Trophoblast cell (in vitro differentiated cells and primary cell): ENCODE data around the gene FAM118B.

ENCODE experiments used
- DNase-seq, 2 donors: peaks; one replicate each; pipeline ENCODE4 v3.0.0-alpha.2; 2016
- H2AFZ ChIP-seq: 2 replicates; pipeline ENCODE4 v1.6.1; 2013; ENCODE audit warnings: low read length, moderate library complexity, mild to moderate bottlenecking; ENCODE audit not compliant: insufficient read depth, poor library complexity
- H2AK5ac ChIP-seq: 2 replicates; pipeline ENCODE4 v1.6.1; 2013; ENCODE audit warnings: mild to moderate bottlenecking, low read length
- H2BK120ac ChIP-seq: 2 replicates; pipeline ENCODE4 v1.6.1; 2013; ENCODE audit warnings: low read length, mild to moderate bottlenecking, moderate library complexity; ENCODE audit not compliant: insufficient read depth, poor library complexity
- H2BK12ac ChIP-seq: 2 replicates; pipeline ENCODE4 v1.6.1; 2013; ENCODE audit warnings: mild to moderate bottlenecking, low read length, moderate library complexity
- H2BK5ac ChIP-seq: 2 replicates; pipeline ENCODE4 v1.6.1; 2013; ENCODE audit warnings: low read length, low read depth, moderate library complexity, mild to moderate bottlenecking; ENCODE audit not compliant: poor library complexity
- H3K14ac ChIP-seq: 2 replicates; pipeline ENCODE4 v1.6.1; 2013; ENCODE audit warnings: mild to moderate bottlenecking, low read length
- H3K18ac ChIP-seq: 2 replicates; pipeline ENCODE4 v1.6.1; 2013; ENCODE audit warnings: mild to moderate bottlenecking, low read length
- H3K23ac ChIP-seq: 2 replicates; pipeline ENCODE4 v1.6.1; 2013; ENCODE audit warnings: low read length
- H3K27ac ChIP-seq: 2 replicates; pipeline ENCODE4 v1.5.1; 2013; ENCODE audit warnings: low read depth, mild to moderate bottlenecking, inconsistent platforms, low read length, moderate library complexity
- H3K27me3 ChIP-seq: 2 replicates; pipeline ENCODE4 v1.6.1; 2013; ENCODE audit warnings: inconsistent platforms, mild to moderate bottlenecking, low read length, moderate library complexity; ENCODE audit not compliant: insufficient read depth
- H3K36me3 ChIP-seq, 2 experiments: 1 replicate in 1 of 2; 2 replicates in 1 of 2; pipeline ENCODE4 v1.6.1; 2013; ENCODE audit warnings: low read length in 2 of 2, mild to moderate bottlenecking in 2 of 2, moderate library complexity in 1 of 2; ENCODE audit not compliant: insufficient read depth in 2 of 2, control insufficient read depth in 1 of 2
- H3K4ac ChIP-seq: 2 replicates; pipeline ENCODE4 v1.6.1; 2013; ENCODE audit warnings: low read depth, mild to moderate bottlenecking, low read length, moderate library complexity
- H3K4me1 ChIP-seq, 2 experiments: 1 replicate in 1 of 2; 2 replicates in 1 of 2; pipeline ENCODE4 v1.6.1; 2013; ENCODE audit warnings: low read length in 2 of 2, mild to moderate bottlenecking in 2 of 2, moderate library complexity in 1 of 2; ENCODE audit not compliant: insufficient read depth in 2 of 2, control insufficient read depth in 1 of 2
- H3K4me2 ChIP-seq: 2 replicates; pipeline ENCODE4 v1.6.1; 2013; ENCODE audit warnings: inconsistent platforms, mild to moderate bottlenecking, low read length, moderate library complexity
- H3K4me3 ChIP-seq: 2 replicates; pipeline ENCODE4 v1.5.1; 2013; ENCODE audit warnings: mild to moderate bottlenecking, low read depth, low read length, inconsistent platforms
- H3K79me1 ChIP-seq: one replicate; pipeline ENCODE4 v1.6.1; 2013; ENCODE audit warnings: low read length
- H3K79me2 ChIP-seq: 2 replicates; pipeline ENCODE4 v1.6.1; 2013; ENCODE audit warnings: low read length, mild to moderate bottlenecking; ENCODE audit not compliant: control insufficient read depth, insufficient read depth, poor library complexity
- H3K9ac ChIP-seq: 2 replicates; pipeline ENCODE4 v1.6.1; 2013; ENCODE audit warnings: mild to moderate bottlenecking, low read length
- H3K9me3 ChIP-seq: 2 replicates; pipeline ENCODE4 v1.6.1; 2013; ENCODE audit warnings: low read depth, mild to moderate bottlenecking, control low read depth, inconsistent platforms, low read length; ENCODE audit not compliant: insufficient read depth
- H4K12ac ChIP-seq: 2 replicates; pipeline ENCODE4 v1.6.1; 2013; ENCODE audit warnings: low read depth, mild to moderate bottlenecking, low read length, moderate library complexity
- H4K8ac ChIP-seq: 2 replicates; pipeline ENCODE4 v1.6.1; 2013; ENCODE audit warnings: low read depth, mild to moderate bottlenecking, low read length, moderate library complexity
- H4K91ac ChIP-seq: one replicate; pipeline ENCODE4 v1.6.1; 2013; ENCODE audit warnings: low read depth, mild to moderate bottlenecking, low read length, moderate library complexity
- WGBS: extraction: QIAGEN DNeasy Blood & Tissue Kit; methylation state at CpG from one replicate; pipeline ENCODE4 v1.1.7; 2013; ENCODE audit warnings: missing lambda C conversion rate; ENCODE audit not compliant: insufficient read length, insufficient coverage; ENCODE audit errors: extremely low coverage; 5-methylcytosine and 5-hydroxymethylcytosine counted together

Gene FAM118B

DNA sequence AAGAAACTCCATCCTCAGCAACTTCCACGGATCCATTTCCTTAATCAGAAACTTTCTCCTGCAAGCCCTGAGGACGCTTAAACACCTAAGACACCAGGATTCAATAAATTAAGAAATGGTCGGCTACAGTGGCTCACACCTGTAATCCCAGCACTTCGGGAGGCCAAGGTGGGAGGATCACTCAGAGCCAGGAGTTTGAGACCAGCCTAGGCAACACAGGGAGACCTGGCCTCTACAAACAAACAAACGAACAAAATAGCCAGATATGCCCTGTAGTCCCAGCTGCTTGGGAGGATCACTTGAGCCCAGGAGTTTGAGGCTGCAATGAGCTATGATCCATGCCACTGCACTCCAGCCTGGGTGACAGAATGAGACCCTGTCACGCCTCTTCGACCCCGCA, 46.8 kb upstream of the FAM118B start:
- no peak for DNase-seq
- Histone ChIP-seq H3K18ac (no peak overlapping the region), H3K36me3 (no peaks in the 10 kb centered on the region), H3K79me1 (peaks cover 9% of the 10 kb centered on the region), H3K4me1 (peaks cover 14 to 35% of the 10 kb centered on the region in 2 experiments), H2BK5ac (no peak overlapping the region), H2AFZ (no peak overlapping the region), H2AK5ac (no peak overlapping the region), H3K79me2 (no peaks in the 10 kb centered on the region), H3K4me2 (no peak overlapping the region), H3K14ac (no peak overlapping the region), H3K23ac (no peak overlapping the region), H3K27me3 (no peaks in the 10 kb centered on the region), H3K9ac (no peak overlapping the region), H3K9me3 (peaks cover 3% of the 10 kb centered on the region), H4K12ac (no peak overlapping the region), H3K4ac (no peak overlapping the region), H3K27ac (peak overlapping the region; percentile 57), H2BK120ac (no peak overlapping the region), H4K91ac (peak overlapping the region; percentile 41), H4K8ac (peak overlapping the region; percentile 25), H3K4me3 (no peak overlapping the region), H2BK12ac (peak overlapping the region; percentile 34)
- WGBS = no CpG with 5 or more reads among the region's 8 CpGs

DNA sequence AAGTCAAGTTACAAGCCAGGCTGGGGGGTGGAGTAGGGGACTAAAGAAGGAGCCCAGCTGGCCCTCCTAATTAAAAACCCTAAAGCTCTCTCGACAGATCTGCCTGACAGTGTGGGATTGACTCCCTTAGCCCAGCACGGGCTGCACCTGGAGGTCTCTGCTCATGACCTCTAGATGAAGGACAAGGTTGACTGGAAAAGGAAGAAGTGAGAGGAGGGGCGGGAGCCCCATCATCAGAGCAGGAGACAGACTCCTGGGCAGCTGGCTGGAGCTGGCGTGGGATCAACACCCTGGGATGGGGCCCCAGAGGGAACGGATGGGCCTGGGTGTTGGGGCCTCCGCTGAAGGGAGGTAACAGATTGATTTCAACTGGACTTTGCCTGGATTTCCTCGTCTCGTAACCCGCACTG, 46.3 kb upstream of the FAM118B start:
- Histone ChIP-seq H3K23ac (no peak overlapping the region), H3K36me3 (no peaks in the 10 kb centered on the region), H3K4me2 (no peak overlapping the region), H3K4ac (no peak overlapping the region), H4K12ac (no peak overlapping the region), H3K9ac (no peak overlapping the region), H2BK5ac (no peak overlapping the region), H2BK120ac (peak overlapping the region; percentile 6), H3K27ac (no peak overlapping the region), H2BK12ac (peak overlapping the region; percentile 3), H3K9me3 (peaks cover 3% of the 10 kb centered on the region), H4K91ac (peak overlapping the region; percentile 33), H3K79me2 (no peaks in the 10 kb centered on the region), H2AFZ (no peak overlapping the region), H3K27me3 (no peaks in the 10 kb centered on the region), H3K79me1 (peaks cover 9% of the 10 kb centered on the region), H3K18ac (no peak overlapping the region), H2AK5ac (no peak overlapping the region), H3K4me3 (no peak overlapping the region), H3K14ac (no peak overlapping the region), H4K8ac (no peak overlapping the region), H3K4me1 (peaks cover 13 to 29% of the 10 kb centered on the region in 2 experiments)
- no peak for DNase-seq
- WGBS = no CpG with 5 or more reads among the region's 9 CpGs

GRCh38 chr11:126165757-126166156, 45.8 kb upstream of the FAM118B start:
- H3K9ac ChIP-seq = no peak overlapping the region
- peaks cover 3% of the 10 kb centered on the region for H3K9me3 ChIP-seq
- WGBS = no CpG with 5 or more reads among the region's 10 CpGs

GRCh38 chr11:126166413-126166812, 45.2 kb upstream of the FAM118B start:
- peaks cover 13 to 28% of the 10 kb centered on the region in 2 experiments for H3K4me1 ChIP-seq
- H4K91ac ChIP-seq = no peak overlapping the region
- WGBS = no CpG with 5 or more reads among the region's 3 CpGs
- H3K79me1 ChIP-seq = peaks cover 9% of the 10 kb centered on the region
- no peak overlapping the region for H3K23ac ChIP-seq
- H3K14ac ChIP-seq = no peak overlapping the region
- H3K79me2 ChIP-seq = no peaks in the 10 kb centered on the region
- H4K12ac ChIP-seq = no peak overlapping the region
- H3K4ac ChIP-seq = no peak overlapping the region
- no peak overlapping the region for H2BK120ac ChIP-seq
- H3K9me3 ChIP-seq = peaks cover 3% of the 10 kb centered on the region
- H3K27ac ChIP-seq = no peak overlapping the region
- no peak overlapping the region for H3K9ac ChIP-seq
- H4K8ac ChIP-seq = no peak overlapping the region
- H2AK5ac ChIP-seq = no peak overlapping the region
- H3K4me3 ChIP-seq = no peak overlapping the region
- H2BK5ac ChIP-seq = no peak overlapping the region
- no peaks in the 10 kb centered on the region for H3K27me3 ChIP-seq
- no peak overlapping the region for H3K18ac ChIP-seq
- no peak overlapping the region for H2BK12ac ChIP-seq
- no peak for DNase-seq
- no peak overlapping the region for H3K4me2 ChIP-seq
- H3K36me3 ChIP-seq = no peaks in the 10 kb centered on the region
- H2AFZ ChIP-seq = no peak overlapping the region

More at GRCh38 chr11:126165757-126166156, 45.8 kb upstream of the FAM118B start:
- no peak overlapping the region for H3K4ac ChIP-seq
- peak overlapping the region; percentile 48 for H4K91ac ChIP-seq
- H3K36me3 ChIP-seq = no peaks in the 10 kb centered on the region
- DNase-seq = no peak
- peak overlapping the region; percentile 47 for H2BK12ac ChIP-seq
- no peak overlapping the region for H4K8ac ChIP-seq
- H3K79me2 ChIP-seq = no peaks in the 10 kb centered on the region
- H3K79me1 ChIP-seq = peaks cover 9% of the 10 kb centered on the region
- no peak overlapping the region for H3K4me2 ChIP-seq
- H4K12ac ChIP-seq = no peak overlapping the region
- H3K27ac ChIP-seq = no peak overlapping the region
- H2AK5ac ChIP-seq = no peak overlapping the region
- peak overlapping the region; percentile 9 for H2BK5ac ChIP-seq
- H3K18ac ChIP-seq = no peak overlapping the region
- H3K27me3 ChIP-seq = no peaks in the 10 kb centered on the region
- H3K4me3 ChIP-seq = no peak overlapping the region
- H2AFZ ChIP-seq = no peak overlapping the region
- no peak overlapping the region for H3K23ac ChIP-seq
- peaks cover 13 to 28% of the 10 kb centered on the region in 2 experiments for H3K4me1 ChIP-seq
- no peak overlapping the region for H2BK120ac ChIP-seq
- H3K14ac ChIP-seq = peak overlapping the region; percentile 37
